CD4-positive, alpha-beta T cell treated with Interleukin-4 for 1 hour (primary cell): ENCODE data around the gene WDFY2.

Source experiments
- DNase-seq, 2 donors: peaks; one replicate each; pipeline ENCODE4 v3.0.0-alpha.2; 2020 to 2022

Gene WDFY2

DNA sequence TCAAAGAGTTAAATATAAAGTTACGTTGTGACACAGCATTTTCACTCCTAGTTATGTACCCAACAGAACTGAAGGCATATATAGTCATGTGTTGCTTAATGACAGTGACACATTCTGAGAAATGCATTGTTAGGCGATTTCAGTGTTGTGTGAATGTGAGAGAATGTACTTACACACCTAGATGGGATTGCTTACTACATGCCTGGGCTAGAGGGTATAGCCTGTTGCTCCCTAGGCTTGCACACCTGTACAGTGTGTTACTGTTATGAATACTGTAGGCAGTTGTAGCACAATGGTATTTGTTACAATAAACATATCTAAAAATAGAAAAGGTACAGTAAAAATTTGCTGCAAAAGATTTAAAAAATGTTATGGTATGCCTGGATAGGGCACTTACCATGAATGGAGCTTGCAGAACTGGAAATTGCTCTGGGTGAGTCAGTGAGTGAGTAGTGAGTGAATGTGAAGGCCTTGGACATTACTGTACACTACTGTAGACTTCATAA, 130.5 kb downstream of the WDFY2 start:
- DNase-seq: no peak

DNA sequence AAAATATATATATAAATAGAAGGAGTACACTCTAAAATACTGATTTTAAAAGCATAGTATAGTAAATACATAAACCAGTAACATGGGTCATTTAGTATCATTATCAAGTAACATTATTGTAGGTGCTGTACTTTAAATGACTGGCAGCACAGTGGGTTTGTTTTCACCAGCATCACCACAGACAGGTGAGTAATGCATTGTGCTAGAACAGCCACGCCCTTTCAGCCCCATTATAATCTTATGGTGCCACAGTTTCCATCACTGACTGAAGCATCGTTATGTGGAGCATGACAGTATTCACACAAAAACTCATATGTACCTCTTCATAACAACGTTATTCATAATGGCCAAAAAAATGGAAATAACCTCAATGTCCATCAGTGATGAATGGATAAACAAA, 131.4 kb downstream of the WDFY2 start:
- no peak for DNase-seq

GRCh38 chr13:51717786-51718398, 133.6 kb downstream of the WDFY2 start:
- no peak for DNase-seq

- no peak for DNase-seq
These were observed 135.1 kb downstream of the WDFY2 start for GRCh38 chr13:51719394-51719793.

GRCh38 chr13:51721496-51721895, 137.2 kb downstream of the WDFY2 start:
- DNase-seq: no peak

DNA sequence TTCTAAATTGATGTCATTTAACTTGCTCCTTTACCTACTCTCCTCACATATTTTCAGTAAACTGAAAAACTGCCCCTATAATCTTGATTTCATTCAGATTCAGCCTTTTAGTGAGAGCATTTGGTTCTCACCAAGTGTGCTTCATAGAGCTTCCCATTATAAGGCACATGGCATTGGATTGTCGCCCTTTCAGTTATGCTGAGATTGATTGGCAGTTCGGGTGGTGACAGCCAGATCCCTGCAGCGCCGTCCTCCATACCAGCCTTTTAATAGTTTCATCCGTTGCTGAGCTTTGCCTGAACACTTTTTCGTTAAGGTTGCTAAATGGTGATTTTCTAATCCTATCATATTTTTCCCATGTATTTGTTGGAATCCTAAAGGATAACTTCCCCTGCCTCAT, 139.3 kb downstream of the WDFY2 start:
- no peak for DNase-seq

GRCh38 chr13:51724721-51725120, 140.5 kb downstream of the WDFY2 start:
- DNase-seq: no peak

- no peak for DNase-seq
These were observed 142.4 kb downstream of the WDFY2 start for GRCh38 chr13:51726446-51727193.

- DNase-seq: no peak
These were observed 143.5 kb downstream of the WDFY2 start for GRCh38 chr13:51727634-51728274.

DNA sequence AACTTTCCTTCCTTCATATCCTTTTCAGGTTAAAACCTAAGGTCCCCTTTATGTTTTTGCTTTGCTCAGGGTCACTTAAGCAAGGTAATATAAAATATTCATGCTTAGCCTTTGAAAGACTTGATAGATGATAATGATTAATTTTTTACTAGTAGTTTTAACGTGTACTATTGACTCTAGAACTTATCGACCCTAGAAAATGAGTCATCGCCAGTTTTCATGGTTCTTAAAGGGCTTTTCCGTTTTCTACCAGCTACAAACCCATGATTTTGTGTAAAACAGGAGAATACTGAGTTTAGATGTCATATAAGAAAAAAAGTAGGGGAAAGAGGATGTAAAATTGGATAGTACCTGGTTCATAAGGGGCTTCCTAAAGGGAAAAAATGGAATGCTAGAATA, 144.0 kb downstream of the WDFY2 start:
- no peak for DNase-seq

DNA sequence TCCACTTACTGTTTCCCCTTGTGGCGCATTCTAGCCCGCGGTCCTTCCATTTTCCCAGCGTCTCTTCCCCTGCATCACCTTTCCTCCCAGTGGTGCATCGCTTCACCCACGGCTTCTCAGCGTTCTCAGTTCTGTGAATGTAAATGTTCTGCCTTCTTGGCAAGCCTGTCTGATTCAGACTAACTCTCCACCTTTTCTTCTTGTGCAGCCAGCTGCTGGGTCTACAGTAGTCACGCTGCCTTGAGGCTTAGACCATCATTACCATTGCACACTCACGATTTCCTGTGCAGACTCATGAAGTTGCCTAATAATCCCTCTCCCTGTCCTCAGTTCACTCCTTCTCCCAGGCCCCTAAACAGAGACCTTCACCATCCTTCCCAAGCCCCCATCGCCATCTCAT, 144.7 kb downstream of the WDFY2 start:
- no peak for DNase-seq

DNA sequence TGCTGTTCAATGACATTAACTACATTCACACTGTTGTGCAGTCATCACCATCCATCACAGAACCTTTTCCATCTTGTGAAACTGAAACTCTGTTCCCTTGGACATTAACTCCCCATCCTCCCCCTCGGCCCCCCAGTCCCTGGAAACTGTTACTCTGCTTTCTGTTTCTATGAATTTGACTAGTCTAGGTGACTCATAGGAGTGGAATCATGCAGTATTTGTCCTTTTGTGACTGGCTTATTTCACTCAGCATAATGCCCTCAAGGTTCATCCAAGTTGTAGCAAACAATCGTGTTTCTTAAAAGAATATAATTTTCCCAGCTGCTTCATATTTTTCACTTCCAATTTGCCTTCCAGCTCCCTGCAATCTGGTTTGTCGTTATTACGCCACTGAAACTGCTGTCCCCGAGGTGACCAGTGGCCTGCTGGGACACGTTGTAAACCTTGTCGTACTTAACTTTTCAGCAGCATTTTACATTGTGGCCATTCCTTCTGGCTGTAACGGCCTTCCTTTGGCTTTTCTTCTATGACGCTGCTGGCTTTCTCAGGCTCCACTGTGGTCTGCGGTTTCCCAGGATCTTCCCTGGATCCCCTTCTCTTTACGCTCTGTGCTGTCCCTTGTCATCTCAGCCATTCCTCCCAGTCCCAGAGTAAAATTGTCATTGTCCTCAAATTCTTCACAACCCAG, 145.7 kb downstream of the WDFY2 start:
- no peak for DNase-seq

GRCh38 chr13:51730927-51731326, 146.7 kb downstream of the WDFY2 start:
- DNase-seq: no peak

DNA sequence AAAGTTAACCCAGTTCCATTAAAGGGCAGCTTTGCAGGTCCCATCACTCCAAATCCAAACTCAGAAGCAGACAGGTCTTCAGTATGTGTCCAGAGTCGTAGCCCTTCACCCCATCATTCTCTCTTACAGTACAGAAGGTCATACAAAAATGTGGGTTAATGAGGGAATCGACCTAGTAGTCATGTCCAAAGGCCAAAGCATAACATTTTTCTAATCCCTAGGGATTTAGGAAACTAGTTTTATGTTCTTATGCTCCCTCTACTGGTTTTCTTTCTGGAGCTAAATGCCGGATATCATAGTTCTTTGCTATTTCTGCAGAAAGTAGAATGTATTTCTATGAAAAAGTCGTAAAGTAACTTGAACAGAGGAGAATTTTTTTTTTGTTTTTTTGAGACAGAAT, 147.5 kb downstream of the WDFY2 start:
- no peak for DNase-seq

- no peak for DNase-seq
These were observed 149.4 kb downstream of the WDFY2 start for GRCh38 chr13:51733374-51734298.

- DNase-seq: no peak
These were observed 150.5 kb downstream of the WDFY2 start for GRCh38 chr13:51734786-51735185.

GRCh38 chr13:51737609-51738008, 153.3 kb downstream of the WDFY2 start:
- DNase-seq: no peak

GRCh38 chr13:51738226-51738905, 154.1 kb downstream of the WDFY2 start:
- no peak for DNase-seq

DNA sequence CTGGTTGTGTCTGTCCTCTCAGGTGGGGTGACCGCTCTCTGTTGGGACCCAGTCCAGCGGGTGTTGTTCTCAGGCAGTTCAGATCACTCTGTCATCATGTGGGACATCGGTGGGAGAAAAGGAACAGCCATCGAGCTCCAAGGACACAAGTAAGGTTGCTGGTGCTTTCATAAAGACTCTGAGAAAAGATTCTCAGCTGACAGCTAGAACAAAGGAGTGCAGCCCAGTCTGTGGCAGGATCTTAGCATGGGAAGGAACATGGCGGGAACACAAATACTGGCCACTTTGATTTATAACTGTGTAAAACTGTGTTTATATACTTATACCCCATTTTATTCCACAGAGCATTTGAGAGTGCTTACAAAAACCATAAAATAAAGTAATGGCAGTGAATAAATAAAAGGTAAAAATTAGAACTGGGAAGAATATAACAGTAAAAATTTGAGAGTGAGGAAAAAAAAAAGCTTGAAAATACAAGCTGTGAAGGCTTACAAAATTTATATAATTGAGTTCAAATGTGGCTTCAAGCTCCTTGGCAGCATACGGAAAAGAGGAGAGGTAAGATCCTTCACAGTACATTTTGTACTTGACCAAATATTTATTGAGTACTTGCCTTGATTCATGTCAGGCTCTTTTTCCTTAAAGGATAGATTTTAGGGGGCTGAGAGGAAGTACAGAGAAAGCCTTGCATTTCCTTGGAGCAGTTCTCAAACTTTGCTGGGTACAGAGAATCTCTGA, 154.9 kb downstream of the WDFY2 start:
- DNase-seq: no peak

DNA sequence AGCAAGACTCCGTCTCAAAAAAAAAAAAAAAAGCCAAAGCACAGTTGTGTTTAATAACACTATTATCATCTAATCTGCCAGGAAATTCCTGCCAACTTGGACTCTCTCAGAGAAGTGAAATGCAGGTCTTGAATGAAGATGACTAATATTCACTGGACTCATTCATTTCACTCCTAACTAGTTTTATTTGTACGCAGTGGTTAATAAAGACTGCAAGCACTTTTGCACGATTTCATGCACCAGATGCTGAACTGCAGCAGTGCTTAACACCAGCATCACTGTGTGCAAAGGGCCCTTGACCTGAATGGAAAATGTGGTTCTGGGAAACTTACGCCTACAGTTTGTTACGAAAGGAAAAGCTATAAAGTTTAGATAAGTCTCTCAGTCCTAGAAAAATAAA, 156.4 kb downstream of the WDFY2 start:
- no peak for DNase-seq

DNA sequence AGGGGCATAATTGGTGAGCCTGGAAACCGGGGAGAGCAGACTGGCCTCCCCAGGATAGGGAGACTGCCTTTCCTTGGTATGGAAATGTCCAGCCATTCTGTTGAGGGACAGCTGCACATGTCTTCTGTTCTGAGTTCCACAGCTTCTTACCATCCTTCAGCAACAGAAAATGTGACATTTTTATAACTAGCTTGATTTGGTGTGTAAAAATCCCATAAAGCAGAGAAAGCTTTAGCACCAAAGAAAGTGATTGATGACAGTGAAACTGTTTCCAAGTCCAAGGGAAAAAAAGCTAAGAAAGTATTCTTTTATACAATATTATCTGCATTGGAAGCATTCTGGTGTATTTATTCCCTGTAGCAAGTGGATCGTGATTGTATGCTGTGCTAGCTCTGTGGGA, 157.8 kb downstream of the WDFY2 start:
- DNase-seq: no peak
